ENCODE data around the gene COL4A5. TPM values are rescaled to one million over a fixed set of nuclear protein-coding genes. Genes with fewer than 3 reads are reported as not detected.

Gene COL4A5
- total RNA-seq, 1 donor from 2014 or later = 26.0 TPM

GRCh38 chrX:108485960-108486359, 46.3 kb downstream of the COL4A5 start:
- Histone ChIP-seq H3K27ac (no peak overlapping the region), H3K4me3 (no peak overlapping the region), H3K36me3 (no peaks in the 10 kb centered on the region), H3K27me3 (ENCODE audit: low read depth) (no peaks in the 10 kb centered on the region), H3K4me1 (no peaks in the 10 kb centered on the region), H3K9me3 (no peaks in the 10 kb centered on the region)
- ATAC-seq = no peak
- intact Hi-C loops (cut with DNase I) = no loop called here
- no peak for TF ChIP-seq CTCF (IDR thresholded peaks at IDR 0.05)
- DNase-seq = no peak

- ATAC-seq (no peak), DNase-seq (no peak)
- H3K27ac ChIP-seq = no peak overlapping the region
- no peak for TF ChIP-seq CTCF (IDR thresholded peaks at IDR 0.05)
- H3K36me3 ChIP-seq = no peaks in the 10 kb centered on the region
- no peaks in the 10 kb centered on the region for H3K9me3 ChIP-seq
- intact Hi-C loops (cut with DNase I) = no loop called here
- no peak overlapping the region for H3K4me3 ChIP-seq
- no peaks in the 10 kb centered on the region for H3K27me3 ChIP-seq (ENCODE audit: low read depth)
- H3K4me1 ChIP-seq = no peaks in the 10 kb centered on the region
Measured at GRCh38 chrX:108494406-108495090, 54.9 kb downstream of the COL4A5 start.

- ATAC-seq (no peak), DNase-seq (no peak)
- Histone ChIP-seq H3K4me3 (no peak overlapping the region), H3K36me3 (no peaks in the 10 kb centered on the region), H3K27me3 (ENCODE audit: low read depth) (no peaks in the 10 kb centered on the region), H3K9me3 (no peaks in the 10 kb centered on the region), H3K27ac (no peak overlapping the region), H3K4me1 (no peaks in the 10 kb centered on the region)
- no peak for TF ChIP-seq CTCF (IDR thresholded peaks at IDR 0.05)
- intact Hi-C loops (cut with DNase I) = no loop called here
Measured at GRCh38 chrX:108511721-108512120, 72.1 kb downstream of the COL4A5 start.

GRCh38 chrX:108516184-108516583, 76.5 kb downstream of the COL4A5 start:
- H3K27me3 ChIP-seq (ENCODE audit: low read depth) = no peaks in the 10 kb centered on the region
- no peak overlapping the region for H3K4me3 ChIP-seq
- no peak for DNase-seq
- no peak for ATAC-seq
- intact Hi-C loops (cut with DNase I) = no loop called here
- H3K27ac ChIP-seq = no peak overlapping the region
- no peaks in the 10 kb centered on the region for H3K9me3 ChIP-seq
- no peak for TF ChIP-seq CTCF (IDR thresholded peaks at IDR 0.05)
- no peaks in the 10 kb centered on the region for H3K36me3 ChIP-seq
- no peaks in the 10 kb centered on the region for H3K4me1 ChIP-seq

GRCh38 chrX:108527724-108528123, 88.1 kb downstream of the COL4A5 start:
- Histone ChIP-seq H3K4me3 (no peak overlapping the region), H3K36me3 (no peaks in the 10 kb centered on the region), H3K4me1 (no peaks in the 10 kb centered on the region), H3K9me3 (no peaks in the 10 kb centered on the region), H3K27ac (no peak overlapping the region), H3K27me3 (ENCODE audit: low read depth) (no peaks in the 10 kb centered on the region)
- no peak for DNase-seq
- no peak for TF ChIP-seq CTCF (IDR thresholded peaks at IDR 0.05)
- intact Hi-C loops (cut with DNase I) = no loop called here
- no peak for ATAC-seq
